ENCODE measurements around the gene CERCAM.

The CERCAM gene

DNA sequence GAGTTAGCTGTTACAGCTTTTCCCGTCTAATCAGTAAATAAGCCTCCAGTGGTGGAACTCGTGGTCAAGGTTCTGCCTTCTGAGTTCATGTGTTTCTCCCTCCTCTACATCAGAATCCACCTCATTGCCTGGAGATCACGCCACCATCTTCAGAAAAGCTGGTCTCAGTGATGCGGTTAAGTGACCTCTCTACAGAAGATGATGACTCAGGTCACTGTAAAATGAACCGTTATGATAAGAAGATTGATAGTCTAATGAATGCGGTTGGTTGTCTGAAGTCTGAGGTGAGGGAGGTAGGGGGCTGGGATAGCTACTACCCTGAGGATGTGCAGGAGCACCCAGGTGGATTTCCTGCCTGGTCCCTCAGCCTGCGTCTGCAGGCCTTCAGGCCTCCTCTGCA, 48.4 kb downstream of the CERCAM start:
- no peak for DNase-seq

DNA sequence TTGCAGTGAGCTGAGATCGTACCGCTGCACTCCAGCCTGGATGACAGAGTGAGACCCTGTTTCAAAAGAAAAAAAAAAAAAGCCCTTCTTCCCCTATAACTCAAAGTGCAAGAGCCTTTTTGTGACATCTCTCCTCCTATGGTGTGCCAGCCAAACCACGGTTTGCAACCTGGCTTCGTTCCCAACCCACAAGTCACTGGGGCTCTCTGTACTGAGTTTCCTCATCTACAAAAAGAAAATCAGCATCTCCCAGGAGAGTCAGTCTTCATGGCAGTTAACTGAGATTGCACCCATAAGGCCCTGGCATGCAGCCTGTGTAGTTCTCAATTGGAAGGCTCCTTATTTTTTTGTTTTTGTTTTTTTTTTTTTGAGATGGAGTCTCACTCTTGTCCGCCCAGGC, 49.9 kb downstream of the CERCAM start:
- peak in 1 of 5 experiments; percentile 49 for DNase-seq

DNA sequence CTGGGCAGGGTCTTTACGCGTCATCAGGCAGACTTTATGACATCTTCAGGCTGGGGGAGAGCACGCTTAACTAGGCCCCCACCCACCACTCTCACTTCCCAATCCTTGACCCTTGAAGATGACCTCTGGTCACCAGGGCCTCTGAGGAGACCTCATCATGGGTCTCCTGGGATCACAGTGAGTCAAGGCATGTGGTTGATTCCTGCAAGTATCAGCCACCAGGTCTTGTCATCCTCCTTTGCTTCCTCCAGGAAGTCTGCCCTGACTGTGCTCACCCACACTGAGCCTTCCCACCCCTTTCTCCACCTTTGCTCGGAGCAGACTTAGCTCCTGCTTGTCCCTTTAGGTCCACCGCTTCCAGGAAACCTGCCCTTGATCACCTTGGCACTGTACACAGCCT, 52.4 kb downstream of the CERCAM start:
- no peak for DNase-seq

DNA sequence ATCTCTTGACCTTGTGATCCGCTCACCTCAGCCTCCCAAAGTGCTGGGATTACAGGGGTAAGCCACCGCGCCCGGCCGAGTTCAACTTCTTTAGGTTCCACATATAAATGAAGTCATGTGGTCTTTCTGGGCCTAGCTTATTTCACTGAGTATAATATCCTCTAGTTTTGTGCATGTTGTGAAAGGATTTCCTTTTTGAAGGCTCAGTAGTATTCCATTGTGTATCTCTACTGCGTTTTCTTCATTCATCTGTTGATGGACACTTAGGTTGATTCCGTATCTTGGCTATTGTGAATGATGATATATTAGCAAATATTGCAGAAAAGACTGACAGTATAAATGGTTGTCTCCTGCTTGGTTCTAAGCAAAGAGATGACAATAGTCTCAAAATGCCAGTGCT, 55.2 kb downstream of the CERCAM start:
- no peak for DNase-seq

DNA sequence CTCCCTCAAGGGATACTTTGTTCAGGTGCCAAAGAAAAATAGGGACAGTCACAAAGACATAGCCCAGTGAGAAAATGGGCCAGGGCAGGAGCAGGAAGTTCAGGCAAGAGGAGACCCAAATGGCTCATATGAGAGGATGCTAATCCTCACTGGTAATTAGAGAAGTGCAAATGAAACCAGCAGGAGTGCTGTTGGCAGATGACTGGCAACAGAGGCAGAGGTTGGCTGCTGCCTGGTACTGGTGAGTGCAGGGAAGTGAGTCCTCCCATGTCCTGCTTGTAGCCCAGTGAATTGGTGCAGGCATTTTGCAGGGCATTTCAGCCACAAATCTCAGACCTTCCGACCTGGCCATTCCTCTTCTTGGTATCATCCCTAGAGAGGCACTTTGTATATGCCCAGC, 58.6 kb downstream of the CERCAM start:
- DNase-seq: no peak

DNA sequence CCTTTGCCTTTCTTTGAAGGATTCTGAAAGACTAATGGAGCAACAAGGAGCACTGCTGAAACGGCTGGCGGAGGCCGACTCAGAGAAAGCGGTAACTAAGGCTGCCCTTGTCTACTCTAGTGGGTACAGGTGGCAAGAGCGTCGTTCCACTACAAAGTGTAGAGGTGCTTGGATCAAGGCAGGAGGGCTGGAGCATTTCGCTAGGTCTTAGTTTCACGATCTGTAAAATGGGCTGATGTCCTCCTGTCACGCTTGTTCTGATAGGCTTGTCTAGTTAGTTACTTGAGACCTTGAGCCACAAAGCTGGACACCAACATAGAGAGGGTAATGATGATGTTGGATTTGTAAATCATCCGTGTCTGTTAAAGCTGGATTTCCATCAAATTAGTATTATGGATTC, 60.9 kb downstream of the CERCAM start:
- DNase-seq: no peak

DNA sequence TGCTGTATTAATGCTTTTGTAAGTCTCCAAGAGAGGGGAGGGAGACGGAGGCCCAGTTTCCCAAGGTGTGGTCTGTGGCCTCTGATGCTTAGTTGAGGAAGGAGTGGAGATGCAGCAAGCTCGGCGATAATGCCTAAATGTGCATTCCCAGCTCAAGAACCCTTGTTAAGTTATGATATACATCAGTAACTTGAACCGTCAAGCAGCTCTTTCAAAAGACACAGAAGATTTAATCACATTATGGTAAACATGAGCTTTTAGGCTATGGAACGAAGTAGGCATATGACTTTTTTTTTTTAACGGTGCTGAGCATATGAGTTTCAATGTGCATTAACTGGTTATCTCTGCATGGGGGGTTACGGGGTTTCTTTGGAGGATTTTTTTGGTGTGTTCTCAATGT, 61.5 kb downstream of the CERCAM start:
- no peak for DNase-seq

DNA sequence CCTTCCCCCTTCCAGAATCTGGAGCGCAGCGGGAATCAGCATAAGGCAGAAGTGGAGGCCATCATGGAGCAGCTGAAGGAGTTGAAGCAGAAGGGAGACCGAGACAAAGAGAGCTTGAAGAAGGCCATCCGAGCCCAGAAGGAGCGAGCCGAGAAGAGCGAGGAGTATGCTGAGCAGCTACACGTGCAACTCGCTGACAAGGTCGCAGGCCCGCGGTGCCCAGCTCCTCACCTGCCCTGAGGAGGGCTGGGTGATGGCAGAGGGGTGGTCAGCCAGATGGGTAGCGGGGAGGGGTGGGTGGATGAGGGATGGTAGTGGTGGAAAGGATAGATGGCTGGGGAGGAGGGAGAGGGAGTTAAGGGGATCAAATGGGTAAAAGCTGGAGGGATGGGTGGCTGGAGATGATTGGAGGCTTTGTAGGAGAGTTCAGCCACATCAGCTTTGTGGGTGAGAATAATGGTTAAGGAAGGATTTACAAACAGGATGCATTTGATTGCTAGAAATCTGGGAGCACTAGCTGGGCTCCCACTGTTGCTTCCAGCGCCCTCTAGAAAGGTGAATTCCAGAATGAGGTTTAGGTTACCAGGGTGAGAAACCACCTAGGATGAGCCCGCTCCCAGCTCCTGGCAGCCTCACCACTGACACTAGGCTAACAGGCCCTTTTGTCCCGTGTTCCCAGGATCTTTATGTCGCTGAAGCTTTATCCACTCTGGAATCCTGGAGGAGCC, 64.2 kb downstream of the CERCAM start:
- DNase-seq: no peak

DNA sequence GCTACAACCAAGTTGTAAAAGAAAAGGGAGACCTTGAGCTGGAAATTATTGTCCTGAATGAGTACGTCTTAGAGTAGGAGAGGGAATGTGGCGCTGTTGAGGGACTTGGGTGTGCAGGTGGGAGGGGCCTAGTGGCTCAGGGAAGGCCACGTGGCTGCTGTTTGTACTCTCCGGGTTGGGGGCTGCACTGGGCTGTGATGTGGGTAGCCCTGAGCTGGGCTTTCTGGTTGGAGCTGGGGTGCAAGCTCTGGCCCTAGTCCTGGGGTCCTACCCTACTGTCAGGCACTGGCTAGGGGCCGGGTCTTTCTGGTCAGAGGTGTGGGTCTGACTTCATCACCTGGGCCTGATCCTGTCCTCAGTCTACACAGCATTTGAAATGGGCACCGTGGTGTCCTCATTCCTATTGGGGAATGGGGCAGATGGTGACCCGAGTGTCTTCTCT, 64.8 kb downstream of the CERCAM start:
- DNase-seq: no peak

DNA sequence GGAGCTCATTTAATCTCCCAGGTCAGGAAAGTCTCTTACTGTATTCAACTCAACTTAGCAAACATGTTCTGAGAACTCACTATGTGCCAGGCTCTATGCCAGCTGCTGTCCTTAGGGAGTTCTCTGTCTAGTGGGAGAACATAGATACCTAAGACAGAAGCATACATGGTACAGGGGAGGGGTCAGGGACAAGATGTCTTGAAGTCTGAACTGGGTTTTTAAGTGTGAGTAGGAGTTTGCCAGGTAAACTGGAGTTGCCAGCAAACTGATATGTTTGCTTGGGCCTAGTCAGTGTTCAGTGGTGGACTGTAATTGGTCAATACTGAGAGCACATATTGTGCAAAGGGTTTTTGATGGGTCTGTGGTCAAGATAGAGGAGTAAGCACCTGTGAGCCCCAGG, 65.5 kb downstream of the CERCAM start:
- no peak for DNase-seq
